A673 (cell line): ENCODE measurements around the gene COMT. TPM values are rescaled to one million over a fixed set of nuclear protein-coding genes. Genes with fewer than 3 reads are reported as not detected.
A peak's percentile ranks its signal among the peaks of the same experiment; 100 is the strongest.

Source experiments
- BruUV-seq: library from RNA; stranded (reverse); fragments of 400-500 nt; replicated peaks from 2 replicates; lab custom pipeline; 2021; lab: Mats Ljungman, UMichigan
- CTCF ChIA-PET: fragments of 300-600 bp; sonication (Branson Sonifier 250); formaldehyde crosslinking; loops from one replicate; lab custom pipeline; 2022; ENCODE audit warnings: antibody characterized with exemption; lab: Charles Lee
- POLR2A ChIA-PET: fragments of 300-600 bp; sonication (Branson Sonifier 250); formaldehyde crosslinking; loops from one replicate; lab custom pipeline; 2022; ENCODE audit warnings: antibody characterized with exemption; ENCODE audit not compliant: low non-redundant PET; lab: Charles Lee
- DNase-seq: peaks from one replicate; pipeline ENCODE4 v3.0.0-alpha.2; 2015; ENCODE audit warnings: low spot score
- H3K27ac ChIP-seq: fragments of 200-600 bp; sonication (generic); 2 replicates; pipeline ENCODE4 v1.5.1; 2016; ENCODE audit warnings: mixed run types, low read depth, mild to moderate bottlenecking, mixed read lengths, antibody characterized with exemption, low read length; ENCODE audit not compliant: poor library complexity, severe bottlenecking
- H3K27me3 ChIP-seq: fragments of 200-600 bp; sonication (generic); replicated peaks from 2 replicates; pipeline ENCODE4 v1.6.1; 2017; ENCODE audit warnings: mixed run types, low read depth, mild to moderate bottlenecking, mixed read lengths, antibody characterized with exemption, low read length; ENCODE audit not compliant: insufficient read depth, poor library complexity
- H3K36me3 ChIP-seq: fragments of 200-600 bp; sonication (generic); 2 replicates; pipeline ENCODE4 v1.6.1; 2016; ENCODE audit warnings: mixed run types, mild to moderate bottlenecking, mixed read lengths, antibody characterized with exemption, low read length; ENCODE audit not compliant: insufficient read depth, poor library complexity, severe bottlenecking
- H3K4me1 ChIP-seq: fragments of 200-600 bp; sonication (generic); 2 replicates; pipeline ENCODE4 v1.6.1; 2017; ENCODE audit warnings: mixed run types, mild to moderate bottlenecking, mixed read lengths, antibody characterized with exemption, low read length; ENCODE audit not compliant: insufficient read depth, poor library complexity, severe bottlenecking
- H3K4me3 ChIP-seq: fragments of 200-600 bp; sonication (generic); 2 replicates; pipeline ENCODE4 v1.5.1; 2016; ENCODE audit warnings: low read depth, mixed run types, mild to moderate bottlenecking, mixed read lengths, low read length; ENCODE audit not compliant: poor library complexity, severe bottlenecking
- H3K9me3 ChIP-seq: fragments of 200-600 bp; sonication (generic); 2 replicates; pipeline ENCODE4 v1.6.1; 2016; ENCODE audit warnings: mixed run types, low read depth, mild to moderate bottlenecking, mixed read lengths, antibody characterized with exemption, low read length; ENCODE audit not compliant: poor library complexity, severe bottlenecking
- EZH2 ChIP-seq: fragments of 200-600 bp; sonication (generic); IDR thresholded peaks from 2 replicates; pipeline ENCODE4 v1.6.1; 2017; ENCODE audit warnings: borderline replicate concordance, low read depth, mild to moderate bottlenecking, mixed read lengths, antibody characterized with exemption, low read length; ENCODE audit not compliant: poor library complexity, severe bottlenecking
- intact Hi-C: fragments of 100-400 bp; cut with micrococcal nuclease; formaldehyde crosslinking; loops from one replicate; pipeline ENCODE4 v1.10.0; 2022; ENCODE audit not compliant: unreplicated experiment
- total RNA-seq: library from RNA; stranded (reverse); gene quantifications from 2 replicates; pipeline ENCODE4 v1.2.3, GENCODE V29; 2021
- TF ChIP-seq, protein P1 (sequence below): fragments of 300-800, 200-600 bp; sonication (generic); conservative IDR thresholded peaks from 2 replicates; pipeline ENCODE4 v1.5.1; 2017; ENCODE audit warnings: low read depth, mild to moderate bottlenecking, antibody characterized with exemption, low read length, moderate library complexity, mixed read lengths

The COMT gene
- total RNA-seq, 1 experiment from 2014 or later = 87.8 TPM

DNA sequence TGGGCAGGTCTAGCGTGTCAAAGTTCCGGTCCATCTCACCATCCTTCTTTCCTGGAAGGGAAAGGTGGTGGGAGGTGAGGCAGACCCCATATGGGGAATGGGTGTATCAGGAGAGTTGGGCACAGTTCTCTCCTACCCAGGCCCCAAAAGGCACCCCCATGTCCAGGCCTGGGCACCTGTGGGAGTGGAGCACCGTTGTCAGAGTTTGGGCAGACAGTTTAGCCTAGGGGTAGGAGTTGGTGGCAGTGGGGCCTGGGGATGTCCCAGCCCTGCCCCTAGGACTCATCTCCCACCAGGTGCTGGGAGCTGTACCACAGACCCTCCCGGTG, 34.1 kb downstream of the COMT start:
- POLR2A ChIA-PET = no interaction called here
- CTCF ChIA-PET = no interaction called here

GRCh38 chr22:19976671-19977070, 35.1 kb downstream of the COMT start:
- Histone ChIP-seq H3K36me3 (no peaks in the 10 kb centered on the region), H3K27ac (no peak overlapping the region), H3K4me1 (peaks cover 16% of the 10 kb centered on the region), H3K27me3 (no peaks in the 10 kb centered on the region), H3K4me3 (no peak overlapping the region), H3K9me3 (no peaks in the 10 kb centered on the region)
- no peak for TF ChIP-seq EZH2
- TF ChIP-seq, protein P1, sequence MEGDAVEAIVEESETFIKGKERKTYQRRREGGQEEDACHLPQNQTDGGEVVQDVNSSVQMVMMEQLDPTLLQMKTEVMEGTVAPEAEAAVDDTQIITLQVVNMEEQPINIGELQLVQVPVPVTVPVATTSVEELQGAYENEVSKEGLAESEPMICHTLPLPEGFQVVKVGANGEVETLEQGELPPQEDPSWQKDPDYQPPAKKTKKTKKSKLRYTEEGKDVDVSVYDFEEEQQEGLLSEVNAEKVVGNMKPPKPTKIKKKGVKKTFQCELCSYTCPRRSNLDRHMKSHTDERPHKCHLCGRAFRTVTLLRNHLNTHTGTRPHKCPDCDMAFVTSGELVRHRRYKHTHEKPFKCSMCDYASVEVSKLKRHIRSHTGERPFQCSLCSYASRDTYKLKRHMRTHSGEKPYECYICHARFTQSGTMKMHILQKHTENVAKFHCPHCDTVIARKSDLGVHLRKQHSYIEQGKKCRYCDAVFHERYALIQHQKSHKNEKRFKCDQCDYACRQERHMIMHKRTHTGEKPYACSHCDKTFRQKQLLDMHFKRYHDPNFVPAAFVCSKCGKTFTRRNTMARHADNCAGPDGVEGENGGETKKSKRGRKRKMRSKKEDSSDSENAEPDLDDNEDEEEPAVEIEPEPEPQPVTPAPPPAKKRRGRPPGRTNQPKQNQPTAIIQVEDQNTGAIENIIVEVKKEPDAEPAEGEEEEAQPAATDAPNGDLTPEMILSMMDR = no peak
- POLR2A ChIA-PET = no interaction called here
- no peak for DNase-seq
- CTCF ChIA-PET = no interaction called here
- no TSS peak for BruUV-seq
- intact Hi-C loops = loop anchor here (10.0 kb wide), 2 partner anchors 108 to 318 kb away; partner anchors contain the start of gene DGCR8

More for the DNA sequence above, 34.1 kb downstream of the COMT start:
- peaks cover 16% of the 10 kb centered on the region for H3K4me1 ChIP-seq
- BruUV-seq = no TSS peak
- TF ChIP-seq, protein P1 = no peak
- TF ChIP-seq EZH2 = no peak
- no peaks in the 10 kb centered on the region for H3K27me3 ChIP-seq
- H3K4me3 ChIP-seq = no peak overlapping the region
- peak overlapping the region; percentile 56 for H3K27ac ChIP-seq
- H3K9me3 ChIP-seq = no peaks in the 10 kb centered on the region
- no peaks in the 10 kb centered on the region for H3K36me3 ChIP-seq
- intact Hi-C loops = loop anchor here (10.0 kb wide), 2 partner anchors 109 to 319 kb away; partner anchors contain the start of gene DGCR8
- DNase-seq = no peak

- no peaks in the 10 kb centered on the region for H3K9me3 ChIP-seq
- TF ChIP-seq EZH2 = no peak
- TF ChIP-seq, protein P1 = no peak
- H3K27ac ChIP-seq = no peak overlapping the region
- intact Hi-C loops = loop anchor here (10.0 kb wide), 2 partner anchors 107 to 317 kb away; partner anchors contain the start of gene DGCR8
- BruUV-seq = no TSS peak
- no peaks in the 10 kb centered on the region for H3K27me3 ChIP-seq
- no peaks in the 10 kb centered on the region for H3K36me3 ChIP-seq
- DNase-seq = no peak
- ChIA-PET CTCF (no interaction called here), POLR2A (no interaction called here)
- no peak overlapping the region for H3K4me3 ChIP-seq
- peaks cover 16% of the 10 kb centered on the region for H3K4me1 ChIP-seq
Observed at GRCh38 chr22:19977296-19978243, 36.0 kb downstream of the COMT start.
